Hepatocyte (in vitro differentiated cells): Measurements from ENCODE around the gene FNBP1L.

Experiments
- CTCF ChIP-seq: fragments of 200-600 bp; sonication (generic); IDR thresholded peaks from 2 replicates; pipeline ENCODE4 v1.5.1; 2016; ENCODE audit warnings: antibody characterized with exemption, mild to moderate bottlenecking; ENCODE audit not compliant: poor library complexity
- EZH2phosphoT487 ChIP-seq: fragments of 200-600 bp; sonication (generic); IDR thresholded peaks from one replicate; pipeline ENCODE4 v1.6.1; 2018; ENCODE audit warnings: antibody characterized with exemption, mild to moderate bottlenecking, low read depth, moderate library complexity; ENCODE audit not compliant: unreplicated experiment, severe bottlenecking

GRCh38 chr1:93443454-93443853 lies 4.5 kb upstream of the FNBP1L start:
- TF ChIP-seq CTCF = no peak
- no peak for TF ChIP-seq EZH2phosphoT487
